ENCODE results near the gene SERPINA9. TPM values are rescaled to one million over a fixed set of nuclear protein-coding genes. Genes with fewer than 3 reads are reported as not detected.
"Not testable (repeated sequence)": the region's sequence is repeated elsewhere in the genome, so short reads cannot be mapped to it uniquely, and the experiment has no call there.

Gene SERPINA9
- polyA plus RNA-seq, 4 donors = not detected

DNA sequence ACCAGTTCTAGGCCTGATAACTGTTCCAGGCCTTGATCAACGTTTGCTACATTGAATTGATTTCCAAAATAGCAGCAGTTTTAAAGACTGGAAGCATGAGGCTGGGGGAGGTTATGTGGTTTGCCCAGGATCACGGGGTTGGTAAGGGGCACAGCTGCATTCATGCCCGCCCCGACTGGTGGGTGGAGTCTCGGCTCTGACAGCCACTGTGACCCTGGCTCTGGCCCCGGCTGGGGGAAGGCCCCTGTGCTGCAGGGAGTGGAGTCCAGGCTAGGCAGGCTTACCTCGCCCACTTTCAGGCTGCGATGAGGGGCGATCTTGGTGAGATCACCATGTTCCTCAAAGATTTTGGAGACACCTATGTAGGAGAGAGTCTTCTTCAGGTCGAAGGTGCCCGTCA, 13.3 kb upstream of the SERPINA9 start:
- no peak for DNase-seq (ENCODE audit: low read depth in 4 of 4, low spot score in 3 of 4)

DNA sequence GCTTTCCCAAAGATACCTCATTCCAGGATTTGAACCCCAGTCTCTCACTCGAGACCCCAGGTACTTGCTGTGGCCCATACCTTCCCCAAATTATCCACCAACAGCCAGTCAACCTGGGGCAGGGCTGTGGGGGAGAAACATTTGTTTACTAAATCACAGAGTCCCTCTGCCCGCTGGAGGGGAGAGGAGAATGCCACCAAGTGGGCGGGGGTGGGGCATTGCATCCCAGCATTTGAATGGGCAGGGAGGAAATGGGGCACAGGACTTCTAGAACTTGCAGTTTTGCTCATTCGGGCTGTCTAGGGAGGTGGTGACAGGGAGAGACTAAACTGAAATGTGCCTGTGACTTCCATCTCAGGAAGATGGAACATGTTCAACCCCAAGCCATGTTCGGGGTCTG, 10.9 kb upstream of the SERPINA9 start:
- DNase-seq (ENCODE audit: low read depth in 4 of 4, low spot score in 3 of 4) = no peak

DNA sequence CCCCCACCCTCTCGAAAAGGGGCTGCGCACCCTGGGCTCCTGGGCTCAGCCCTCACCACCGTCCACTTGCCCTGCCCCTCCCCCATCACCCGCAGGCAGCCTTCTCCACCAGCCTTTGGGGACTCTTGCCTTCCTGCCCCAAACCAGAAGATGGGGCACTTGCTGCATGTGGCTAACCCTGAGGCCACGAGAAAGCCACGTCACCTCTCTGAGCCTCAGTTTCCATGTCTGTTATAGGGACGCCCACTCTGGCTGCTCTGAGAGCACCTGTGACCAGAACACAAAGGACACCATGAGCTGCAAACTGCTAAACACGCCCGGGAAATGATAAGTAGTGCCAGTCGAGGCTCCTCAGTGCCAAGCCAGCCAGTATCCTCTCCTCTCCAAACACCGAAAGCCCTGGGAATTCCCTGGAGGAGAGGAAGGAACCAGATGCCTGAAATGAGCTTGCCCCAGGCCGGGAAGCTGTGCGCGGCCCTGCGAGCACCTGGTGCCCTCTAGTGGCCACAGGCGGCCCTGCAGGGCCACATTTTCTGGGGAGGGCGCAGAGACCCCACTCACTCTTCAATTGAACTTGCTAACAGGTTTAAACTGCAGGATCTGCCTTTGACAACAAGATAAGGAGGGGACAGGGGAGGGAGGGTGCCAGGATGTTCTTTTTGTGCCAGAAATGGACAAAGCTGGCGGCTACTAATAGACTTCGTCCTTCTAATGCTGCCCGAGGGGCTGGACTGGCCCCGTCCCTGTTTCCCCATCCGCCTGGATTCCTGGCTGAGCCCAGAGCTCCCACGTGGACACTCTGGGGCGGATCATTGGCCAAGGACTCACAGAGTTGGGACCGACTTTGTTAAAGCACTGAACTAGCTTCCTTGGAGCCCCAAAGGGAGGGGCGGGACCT, 10.2 kb upstream of the SERPINA9 start:
- DNase-seq (ENCODE audit: low read depth in 4 of 4, low spot score in 3 of 4) = peak; percentile 28 to 54 (median 36)

DNA sequence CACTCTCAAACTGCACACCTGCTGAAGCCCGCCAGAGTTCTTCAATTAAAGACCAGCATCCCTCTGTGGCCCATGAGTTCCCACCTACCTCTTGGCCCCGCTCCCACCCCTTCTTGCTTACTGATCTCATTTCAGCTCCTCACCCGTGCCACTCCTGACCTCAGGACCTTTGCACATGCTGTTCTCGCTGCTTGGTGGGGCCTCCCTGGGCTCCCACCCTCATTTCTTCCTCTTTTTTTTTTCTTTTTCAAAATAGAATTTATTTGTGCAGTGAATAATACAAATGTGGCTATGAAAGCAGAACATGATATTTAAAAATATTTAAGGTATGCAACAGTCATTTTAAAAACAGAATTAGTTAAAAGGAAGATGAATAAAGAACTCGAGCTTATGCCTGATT, 8.5 kb upstream of the SERPINA9 start:
- no peak for DNase-seq (ENCODE audit: low read depth in 4 of 4, low spot score in 3 of 4)

DNA sequence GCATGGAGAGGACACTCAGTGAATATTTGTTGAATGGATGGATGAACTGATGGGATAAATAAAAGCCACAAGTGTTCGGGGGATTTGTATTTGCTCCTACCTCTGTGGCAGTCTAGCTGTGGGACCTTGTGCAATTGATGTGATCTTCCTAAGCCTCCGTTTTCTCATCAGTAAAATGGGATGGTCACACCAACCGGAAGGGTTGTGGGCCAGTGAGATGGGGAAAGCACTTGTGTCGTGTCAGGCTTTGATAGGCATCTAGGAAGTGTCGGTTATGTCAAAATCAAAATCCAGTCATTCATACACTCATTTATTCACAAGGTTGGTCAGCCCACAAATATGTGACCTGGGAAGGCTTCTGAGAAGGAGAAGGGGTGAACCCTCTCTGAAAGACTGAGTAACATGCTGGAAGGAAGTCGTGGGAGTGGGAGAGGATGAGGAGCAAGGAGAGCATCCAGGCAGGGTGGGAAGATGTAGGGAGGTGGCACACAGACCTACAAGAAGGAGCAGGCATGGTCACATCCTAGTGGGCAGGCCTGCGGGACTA, 7.8 kb upstream of the SERPINA9 start:
- no peak for DNase-seq (ENCODE audit: low read depth in 4 of 4, low spot score in 3 of 4)

DNA sequence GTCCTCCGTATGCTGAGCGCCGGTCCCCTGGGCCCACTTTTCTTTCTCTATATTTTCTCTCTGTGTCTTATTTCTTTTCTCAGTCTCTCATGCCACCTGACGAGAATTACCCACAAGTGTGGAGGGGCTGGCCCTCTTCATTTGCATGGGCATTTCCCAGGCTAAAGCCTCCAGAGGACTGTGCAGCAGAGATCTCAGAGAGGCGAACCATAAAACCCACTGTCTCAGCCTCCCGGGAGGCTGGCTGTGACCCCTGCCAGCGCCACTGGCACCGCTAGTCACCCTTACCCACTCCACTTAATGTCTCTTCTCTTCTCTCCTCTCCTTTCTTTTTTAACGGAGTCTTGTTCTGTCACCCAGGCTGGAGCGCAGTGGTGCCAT, 7.1 kb upstream of the SERPINA9 start:
- no peak for DNase-seq (ENCODE audit: low read depth in 4 of 4, low spot score in 3 of 4)

DNA sequence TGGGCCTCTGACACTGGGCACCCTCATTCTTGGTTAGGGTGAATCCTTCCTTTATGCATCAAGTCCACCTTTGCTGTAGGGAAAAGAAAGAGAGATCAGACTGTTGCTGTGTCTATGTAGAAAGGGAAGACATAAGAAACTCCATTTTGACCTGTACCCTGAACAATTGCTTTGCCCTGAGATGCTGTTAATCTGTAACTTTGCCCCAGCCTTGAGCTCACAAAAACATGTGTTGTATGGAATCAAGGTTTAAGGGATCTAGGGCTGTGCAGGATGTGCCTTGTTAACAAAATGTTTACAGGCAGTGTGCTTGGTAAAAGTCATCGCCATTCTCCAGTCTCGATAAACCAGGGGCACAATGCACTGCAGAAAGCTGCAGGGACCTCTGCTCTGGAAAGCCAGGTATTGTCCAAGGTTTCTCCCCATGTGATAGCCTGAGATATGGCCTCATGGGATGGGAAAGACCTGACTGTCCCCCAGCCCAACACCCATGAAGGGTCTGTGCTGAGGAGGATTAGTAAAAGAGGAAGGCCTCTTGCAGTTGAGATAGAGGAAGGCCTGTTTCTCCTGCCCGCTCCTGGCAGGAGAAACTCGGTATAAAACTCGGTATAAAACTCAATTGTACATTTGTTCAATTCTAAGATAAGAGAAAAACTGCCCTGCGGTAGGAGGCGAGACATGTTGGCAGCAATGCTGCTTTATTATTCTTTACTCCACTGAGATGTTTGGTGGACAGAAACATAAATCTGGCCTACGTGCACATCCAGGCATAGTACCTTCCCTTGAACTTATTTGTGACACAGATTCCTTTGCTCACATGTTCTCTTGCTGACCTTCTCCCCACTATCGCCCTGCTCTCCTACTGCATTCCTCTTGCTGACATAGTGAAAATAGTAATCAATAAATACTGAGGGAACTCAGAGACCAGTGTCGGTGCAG, 6.4 kb upstream of the SERPINA9 start:
- not testable (repeated sequence) for DNase-seq (ENCODE audit: low read depth in 4 of 4, low spot score in 3 of 4)

DNA sequence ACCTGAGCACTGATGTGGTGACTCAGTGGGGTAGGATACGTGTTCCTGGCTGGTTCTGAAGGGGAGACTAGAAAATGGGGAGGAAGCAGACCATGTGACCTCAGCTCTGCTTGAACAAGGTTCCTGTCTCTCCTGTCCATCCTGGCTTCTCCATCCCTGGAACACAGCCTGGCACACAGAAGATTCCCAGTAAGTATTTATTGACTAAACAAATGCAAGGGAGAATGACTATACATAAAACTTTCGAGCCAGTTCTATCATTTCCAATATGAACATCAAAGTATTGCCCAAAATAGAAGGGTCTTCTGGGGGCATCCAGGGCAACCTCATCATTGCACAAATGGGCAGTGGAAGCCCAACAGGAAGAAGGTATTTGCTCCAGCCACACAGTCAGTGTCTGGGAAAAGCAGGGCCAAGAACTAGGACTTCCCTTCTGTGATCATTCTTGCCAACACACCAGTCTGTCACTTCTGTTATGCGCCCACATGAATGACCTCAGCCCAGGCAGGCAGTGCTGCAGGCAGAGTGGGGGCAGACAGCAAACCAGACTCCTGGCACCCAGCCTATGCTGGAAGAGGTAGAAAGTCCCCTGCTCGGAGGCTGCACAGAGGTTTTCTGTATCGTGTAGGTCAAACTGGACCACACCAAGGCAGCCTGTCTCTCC, 5.6 kb upstream of the SERPINA9 start:
- DNase-seq (ENCODE audit: low read depth in 4 of 4, low spot score in 3 of 4) = no peak

DNA sequence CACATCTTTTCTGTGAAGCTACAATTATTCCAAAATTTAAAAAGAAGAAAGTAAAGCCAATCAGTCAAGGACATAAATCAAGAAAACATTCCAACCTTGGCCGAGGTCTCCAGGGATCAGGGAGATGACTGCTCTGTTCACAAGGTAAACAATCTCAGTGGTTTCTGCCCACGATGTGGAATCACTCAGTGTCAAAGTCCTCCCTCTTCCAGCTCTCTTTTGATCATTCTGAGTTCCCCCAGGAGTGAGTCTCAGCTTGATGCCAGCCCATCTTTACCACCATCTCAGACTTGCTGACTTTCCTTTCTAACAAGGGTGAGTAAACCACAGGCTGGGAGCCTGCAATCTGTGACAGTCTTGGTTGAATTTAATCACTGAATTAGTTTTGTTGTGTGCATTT, 4.8 kb upstream of the SERPINA9 start:
- DNase-seq (ENCODE audit: low read depth in 4 of 4, low spot score in 3 of 4) = peak in 2 of 4 donors; percentile 12 to 25

DNA sequence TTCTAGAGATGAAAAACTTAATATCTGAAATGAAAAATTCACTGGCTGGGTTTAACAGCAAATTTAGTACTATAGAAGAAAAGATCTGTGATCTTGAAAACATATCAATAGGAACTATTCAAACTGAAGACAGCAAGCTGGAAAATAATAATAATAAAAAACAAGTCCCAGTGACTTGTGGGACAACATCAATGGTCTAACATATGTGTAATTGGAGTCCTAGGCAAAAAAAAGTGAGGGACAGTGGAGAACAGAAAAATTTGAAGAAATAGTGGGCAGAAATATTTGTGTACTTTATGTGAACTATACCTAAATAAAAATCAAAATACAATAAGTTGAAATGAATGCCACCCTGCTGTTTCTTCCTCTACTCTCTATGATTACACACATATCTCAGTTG, 2.4 kb upstream of the SERPINA9 start:
- DNase-seq (ENCODE audit: low read depth in 4 of 4, low spot score in 3 of 4) = no peak

DNA sequence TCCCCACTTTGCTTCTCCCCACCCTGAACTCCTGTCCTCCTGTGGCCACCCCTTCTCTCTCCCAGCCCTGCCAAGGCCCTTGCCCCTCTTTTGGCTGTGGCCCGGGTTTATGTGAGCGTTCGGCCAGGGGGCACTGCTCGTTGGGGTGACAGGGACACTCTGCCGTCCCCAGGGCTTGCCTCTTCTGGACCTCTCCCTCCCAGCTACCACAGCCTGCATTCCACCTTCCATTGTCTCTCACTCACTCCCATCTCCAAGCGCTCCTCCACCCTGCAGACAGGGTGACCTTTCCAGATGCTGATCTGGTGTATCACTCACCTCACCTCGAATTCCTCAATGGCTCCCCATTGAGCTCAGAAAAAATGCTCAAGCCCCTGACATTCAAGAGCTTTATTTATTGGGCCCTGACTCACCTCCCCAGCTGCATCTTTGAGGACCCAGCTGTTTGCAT, 1.4 kb downstream of the SERPINA9 start:
- no peak for DNase-seq (ENCODE audit: low read depth in 4 of 4, low spot score in 3 of 4)

DNA sequence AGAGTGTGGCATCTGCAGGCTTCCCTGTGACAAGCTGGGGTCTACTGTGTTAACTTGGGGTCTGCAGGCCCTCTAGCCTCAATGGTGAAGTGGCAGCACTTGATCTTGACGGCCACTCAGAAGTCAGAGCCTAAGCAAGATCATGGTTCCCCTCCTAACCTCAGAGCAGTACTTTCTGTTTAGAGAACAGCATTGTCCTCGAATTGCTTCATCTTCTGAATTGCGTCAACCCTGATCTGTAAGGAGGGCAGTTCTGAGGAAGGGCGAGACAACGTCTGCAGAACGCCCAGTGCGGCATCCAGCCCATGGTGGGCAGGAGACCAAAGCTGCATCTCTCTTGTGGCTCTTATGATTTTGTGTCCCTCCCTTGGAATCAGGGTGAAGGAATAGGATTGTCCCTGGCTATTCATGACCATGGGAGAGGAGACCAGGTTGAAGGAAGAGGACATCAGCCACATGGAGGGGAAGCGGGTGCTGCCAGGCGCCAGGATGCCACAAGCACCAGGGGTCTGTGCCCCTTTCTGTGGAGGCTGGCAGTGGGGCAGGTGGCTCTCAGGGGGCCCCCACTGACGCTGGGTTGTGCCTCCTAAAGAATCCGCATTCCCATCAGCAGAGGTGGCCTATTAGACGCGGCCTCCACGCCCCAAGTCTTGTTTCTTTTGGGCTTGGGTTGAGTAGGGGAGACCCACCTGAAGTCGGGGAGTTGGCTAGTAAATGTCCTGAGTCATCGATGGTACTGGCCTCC, 2.2 kb downstream of the SERPINA9 start:
- DNase-seq (ENCODE audit: low read depth in 4 of 4, low spot score in 3 of 4) = no peak

DNA sequence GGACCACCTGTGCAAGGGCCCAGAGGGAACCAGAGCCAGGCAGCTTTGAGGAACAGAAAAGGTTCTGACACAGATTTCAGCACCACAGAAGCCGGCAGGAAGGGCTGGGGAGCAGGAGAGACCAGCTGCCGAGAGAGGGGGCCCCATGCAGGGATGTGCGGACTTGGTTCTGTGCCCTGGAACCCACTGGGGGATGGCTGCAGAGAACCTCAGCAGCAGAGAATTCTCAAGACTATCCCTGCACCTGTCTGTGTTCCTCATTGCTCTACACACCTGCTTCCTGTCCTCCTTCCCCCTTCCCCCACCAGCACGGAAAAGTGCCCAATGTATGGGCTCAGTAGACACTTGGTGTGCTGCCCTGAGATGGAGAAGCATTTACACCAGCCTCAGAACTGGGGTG, 3.2 kb downstream of the SERPINA9 start:
- no peak for DNase-seq (ENCODE audit: low read depth in 4 of 4, low spot score in 3 of 4)

DNA sequence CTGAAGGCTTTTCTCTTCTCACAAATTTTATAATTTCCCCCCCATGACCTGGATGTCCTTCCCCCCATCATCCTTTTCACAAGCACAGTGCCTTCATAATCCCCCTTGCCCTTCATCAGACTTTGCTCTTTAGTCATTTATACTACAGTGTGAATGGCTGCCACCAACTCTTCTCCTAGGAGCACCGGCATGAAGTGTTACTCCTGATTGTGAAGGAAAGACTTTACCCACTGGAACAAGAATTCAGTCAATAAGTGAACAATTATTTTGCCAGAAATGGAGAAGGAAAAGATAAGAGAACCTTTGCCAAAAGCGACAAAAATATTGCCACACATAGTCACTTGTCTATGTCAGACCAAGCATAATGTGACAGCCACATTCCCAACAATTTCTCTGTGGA, 5.0 kb downstream of the SERPINA9 start:
- no peak for DNase-seq (ENCODE audit: low read depth in 4 of 4, low spot score in 3 of 4)

DNA sequence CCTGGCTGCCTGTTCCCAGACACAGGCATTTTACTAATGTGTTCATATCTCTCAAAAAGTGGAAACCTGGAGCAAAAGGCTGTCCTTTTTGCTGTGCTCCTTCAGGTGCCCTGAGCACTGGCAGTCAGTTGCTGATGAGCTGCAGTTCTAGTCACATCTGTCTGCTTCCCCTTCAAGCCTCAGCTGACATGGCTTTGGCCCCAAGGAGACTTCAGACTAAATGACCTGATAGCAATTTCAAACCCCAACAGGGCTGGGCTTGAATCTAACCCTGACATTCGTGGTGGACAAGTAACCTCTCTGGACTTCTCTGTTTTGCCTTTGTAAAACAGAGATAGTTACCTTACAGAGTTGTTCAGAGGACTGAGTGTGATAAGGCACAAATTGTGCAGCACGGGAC, 5.7 kb downstream of the SERPINA9 start:
- DNase-seq (ENCODE audit: low read depth in 4 of 4, low spot score in 3 of 4) = no peak

DNA sequence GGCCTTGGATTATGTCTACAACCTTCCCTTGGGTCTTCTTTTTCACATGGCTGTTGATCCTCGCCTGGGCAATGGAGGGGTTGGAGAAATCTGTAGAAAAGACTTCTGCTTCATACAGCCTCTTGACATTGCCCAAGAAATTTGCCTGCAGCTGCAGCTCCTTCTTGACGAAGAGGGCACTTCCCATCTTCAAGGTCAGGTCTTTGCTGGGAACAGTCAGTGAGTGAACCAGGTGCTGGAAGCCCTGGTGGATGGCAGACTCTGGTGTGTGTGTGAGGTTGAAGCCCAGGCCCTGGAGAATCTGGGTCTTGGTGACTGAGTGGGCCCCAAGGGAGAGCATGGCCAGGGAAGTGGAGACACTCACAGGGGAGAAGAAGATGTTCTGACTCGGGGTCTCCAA, 6.7 kb downstream of the SERPINA9 start:
- DNase-seq (ENCODE audit: low read depth in 4 of 4, low spot score in 3 of 4) = no peak

DNA sequence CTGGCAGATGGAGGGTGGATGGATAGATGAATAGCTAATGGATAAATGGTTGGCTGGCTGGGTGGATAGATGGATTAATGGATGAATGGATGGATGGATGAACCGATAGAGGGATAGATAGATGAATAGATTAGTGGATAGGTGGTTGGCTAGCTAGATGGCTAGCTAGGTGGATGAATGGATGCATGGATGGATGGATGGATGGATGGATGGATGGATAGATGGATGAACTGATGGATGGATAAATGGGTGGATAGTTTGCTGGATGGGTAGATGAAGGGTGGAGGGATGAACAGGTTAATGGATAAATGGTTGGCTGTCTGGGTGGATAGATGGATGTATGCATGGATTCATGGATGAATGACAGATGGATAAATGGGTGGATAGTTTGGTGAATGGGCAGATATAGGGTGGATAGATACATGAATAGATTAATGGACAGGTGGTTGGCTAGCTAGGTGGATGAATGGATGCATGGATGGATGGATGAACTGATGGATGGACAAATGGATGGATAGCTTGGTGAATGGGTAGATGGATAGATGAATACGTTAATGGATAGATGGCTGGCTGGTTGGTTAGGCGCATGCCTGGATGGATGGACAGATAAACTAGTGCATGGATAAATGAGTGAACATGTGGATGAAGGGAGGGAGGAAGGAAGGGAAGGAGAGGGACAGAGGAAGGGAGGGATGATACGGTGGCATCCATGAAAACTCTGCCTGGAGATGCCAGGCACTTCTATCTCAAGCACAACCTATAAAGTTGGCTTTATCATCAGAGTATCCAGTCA, 8.1 kb downstream of the SERPINA9 start:
- DNase-seq (ENCODE audit: low read depth in 4 of 4, low spot score in 3 of 4) = no peak

DNA sequence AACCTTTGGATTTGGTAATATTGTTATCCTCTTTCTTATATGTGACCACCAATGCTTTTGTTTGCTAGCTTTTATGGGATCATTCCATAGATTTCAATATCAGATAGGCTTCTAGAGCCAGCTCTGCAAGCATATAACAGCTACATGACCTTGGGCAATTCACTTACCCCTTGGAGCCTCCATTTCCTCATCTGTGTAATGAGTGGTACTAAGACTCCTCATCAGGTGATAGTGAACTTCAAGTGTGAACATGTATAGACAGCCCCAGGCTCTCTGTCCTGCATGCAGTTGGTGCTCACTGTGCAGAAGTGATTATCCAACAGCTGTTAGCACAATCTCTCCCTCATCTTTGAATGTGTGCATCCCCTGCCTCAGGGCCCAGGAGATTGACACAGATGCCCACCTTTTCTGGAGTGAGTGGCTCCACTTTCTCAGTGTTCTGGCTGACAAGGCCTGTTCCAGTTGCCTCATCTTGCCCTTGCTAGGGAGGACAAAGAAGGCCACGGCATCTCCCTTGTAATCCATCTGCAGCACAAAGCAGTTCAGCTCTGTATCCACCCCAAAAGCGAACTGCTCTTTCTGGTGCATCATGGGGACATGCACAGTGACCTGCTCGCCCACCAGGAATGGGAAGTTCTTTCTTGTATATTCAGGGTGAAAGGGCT, 9.2 kb downstream of the SERPINA9 start:
- no peak for DNase-seq (ENCODE audit: low read depth in 4 of 4, low spot score in 3 of 4)

DNA sequence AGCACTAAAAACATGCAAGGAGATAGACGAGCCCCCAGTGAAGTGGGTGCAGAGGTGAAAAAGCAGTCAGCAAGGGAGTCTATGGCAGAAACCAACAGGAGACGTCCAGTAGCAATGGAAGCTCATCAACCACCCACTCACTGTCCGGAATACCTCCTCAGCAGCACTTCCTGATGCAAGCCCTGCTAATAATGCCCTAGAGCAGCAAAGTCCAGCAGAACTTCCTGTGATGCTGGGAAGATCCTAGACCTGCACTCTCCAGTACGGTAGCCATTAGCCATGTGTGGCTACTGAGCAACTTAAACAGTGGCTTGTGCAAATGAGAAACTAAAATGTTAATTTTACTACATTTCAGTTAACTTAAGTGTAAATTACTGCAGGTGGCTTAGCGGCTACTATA, 11.0 kb downstream of the SERPINA9 start:
- no peak for DNase-seq (ENCODE audit: low read depth in 4 of 4, low spot score in 3 of 4)

All from right renal pelvis (tissue), 4 donors.